T follicular helper cell (primary cell): ENCODE measurements around the gene ART3.
"Not testable (repeated sequence)": the region's sequence is repeated elsewhere in the genome, so short reads cannot be mapped to it uniquely, and the experiment has no call there.

ENCODE experiments used
- DNase-seq: peaks from one replicate; pipeline ENCODE4 v3.0.0-alpha.2; 2020; ENCODE audit warnings: low read depth
- total RNA-seq, 2 experiments: gene quantifications; one replicate each; lab custom pipeline; 2026; lab: John Stamatoyannopoulos, UW

The ART3 gene
- total RNA-seq = 0 to 2.4 reads per million in 2 experiments

GRCh38 chr4:76074468-76074867, at the start of gene ART3:
TSS of gene ART3 (plus strand) at chr4:76074709. CDS start at chr4:76075890, 1,181 bp downstream.
- no peak for DNase-seq

DNA sequence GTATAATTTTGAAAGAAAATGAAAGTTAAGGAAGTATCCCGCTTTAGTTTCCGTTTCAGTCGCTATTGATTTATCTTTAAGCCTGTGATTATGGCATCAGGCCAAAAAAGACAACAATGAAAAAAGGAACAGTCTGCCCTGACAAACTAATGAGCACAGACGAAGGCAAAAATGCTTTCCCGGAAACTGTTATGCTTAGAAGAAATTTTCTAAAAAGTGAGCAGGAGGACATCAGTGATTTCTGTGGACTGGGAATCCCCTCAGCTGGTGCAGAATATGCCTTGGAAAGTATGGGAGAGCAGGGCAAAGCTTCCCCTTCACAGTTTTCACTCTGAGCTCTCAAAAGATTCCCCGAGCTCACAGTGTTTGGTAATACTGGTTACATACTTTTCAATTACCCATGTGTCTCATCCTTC, 46.2 kb upstream of the ART3 start:
- DNase-seq = no peak

DNA sequence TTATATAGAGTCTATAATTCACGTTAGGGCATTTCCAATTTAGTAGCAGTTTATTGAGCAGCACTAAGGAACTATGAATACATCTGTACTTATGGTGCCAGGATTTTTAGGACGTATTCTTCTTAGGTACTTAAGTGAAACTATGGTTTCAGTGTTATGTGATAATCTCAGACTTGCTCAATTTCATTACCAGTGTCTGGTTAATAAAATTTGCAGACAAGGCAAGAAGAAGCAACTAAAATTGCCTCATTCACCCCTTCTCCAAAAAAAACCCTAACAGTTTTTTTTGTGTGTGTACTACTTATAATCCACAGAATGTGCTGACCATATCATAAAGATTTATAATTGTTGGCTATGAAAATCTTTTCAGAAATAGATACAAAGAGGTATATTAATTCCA, 45.2 kb upstream of the ART3 start:
- no peak for DNase-seq

GRCh38 chr4:76035141-76035540, 39.4 kb upstream of the ART3 start:
- no peak for DNase-seq

DNA sequence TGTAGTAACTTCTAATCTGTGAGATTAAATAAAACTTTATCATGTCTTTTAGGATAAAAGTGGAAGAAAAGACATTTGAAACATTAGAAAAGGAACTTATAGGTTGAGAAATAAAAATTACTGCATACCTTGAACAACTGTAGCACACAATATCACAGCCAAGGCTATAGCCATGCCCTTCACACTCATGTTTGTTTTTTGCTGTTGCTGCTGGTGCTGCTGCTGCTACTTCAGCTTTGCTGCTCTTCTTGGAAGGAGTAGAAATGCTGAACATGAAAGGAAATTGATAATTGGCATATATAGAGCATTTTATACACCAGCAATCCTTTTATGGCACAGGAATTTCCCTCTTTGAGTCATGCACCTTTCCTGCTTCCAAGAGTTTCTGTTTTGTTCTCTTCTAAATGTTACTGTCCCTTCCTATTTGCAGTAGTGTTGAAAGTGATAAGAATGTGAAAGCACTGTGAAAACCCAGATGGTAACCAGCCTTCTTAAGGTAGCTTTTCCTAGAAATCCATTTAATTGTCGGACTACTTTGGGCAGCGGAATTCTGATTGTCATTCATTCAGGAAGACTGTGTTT, 38.6 kb upstream of the ART3 start, which contains the start of gene CXCL11:
Gene CXCL11 (minus strand): TSS at position 272 of the 582 bp plus-strand sequence. CDS start 83 bp downstream, at position 189.
- no peak for DNase-seq

DNA sequence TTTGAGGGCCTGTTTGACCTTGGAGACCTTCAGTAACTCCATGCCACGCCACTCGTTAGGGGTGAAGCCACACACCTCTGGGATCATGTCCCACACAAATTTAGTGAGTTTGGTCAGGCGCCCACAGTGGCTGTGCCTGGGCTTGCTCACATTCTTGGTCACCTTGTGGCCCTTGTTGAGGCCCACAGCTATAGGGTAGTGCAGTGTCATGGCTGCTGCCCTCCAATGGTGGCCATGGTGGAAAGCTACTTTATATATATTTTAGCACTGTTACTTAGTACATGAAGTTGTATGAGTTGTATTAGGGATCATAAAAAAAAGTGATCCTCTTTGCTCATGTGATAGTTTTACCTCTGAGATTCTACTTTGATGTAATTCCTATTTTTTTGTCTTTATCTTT, 37.7 kb upstream of the ART3 start:
- no peak for DNase-seq

GRCh38 chr4:76042241-76042998, 32.1 kb upstream of the ART3 start:
- DNase-seq = not testable (repeated sequence)

DNA sequence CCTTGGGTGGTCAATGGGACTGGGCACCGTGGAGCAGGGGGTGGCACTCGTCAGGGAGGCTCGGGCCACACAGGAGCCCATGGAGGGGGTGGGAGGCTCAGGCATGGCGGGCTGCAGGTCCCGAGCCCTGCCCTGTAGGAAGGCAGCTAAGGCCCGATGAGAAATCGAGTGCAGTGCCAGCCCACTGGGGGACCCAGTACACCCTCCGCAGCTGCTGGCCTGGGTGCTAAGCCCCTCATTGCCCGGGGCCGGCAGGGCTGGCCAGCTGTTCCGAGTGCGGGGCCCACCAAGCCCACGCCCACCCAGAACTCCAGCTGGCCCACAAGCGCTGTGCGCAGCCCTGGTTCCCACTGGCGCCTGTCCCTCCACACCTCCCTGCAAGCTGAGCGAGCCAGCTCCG, 31.2 kb upstream of the ART3 start:
- not testable (repeated sequence) for DNase-seq

GRCh38 chr4:76044686-76045085, 29.8 kb upstream of the ART3 start:
- DNase-seq = not testable (repeated sequence)

DNA sequence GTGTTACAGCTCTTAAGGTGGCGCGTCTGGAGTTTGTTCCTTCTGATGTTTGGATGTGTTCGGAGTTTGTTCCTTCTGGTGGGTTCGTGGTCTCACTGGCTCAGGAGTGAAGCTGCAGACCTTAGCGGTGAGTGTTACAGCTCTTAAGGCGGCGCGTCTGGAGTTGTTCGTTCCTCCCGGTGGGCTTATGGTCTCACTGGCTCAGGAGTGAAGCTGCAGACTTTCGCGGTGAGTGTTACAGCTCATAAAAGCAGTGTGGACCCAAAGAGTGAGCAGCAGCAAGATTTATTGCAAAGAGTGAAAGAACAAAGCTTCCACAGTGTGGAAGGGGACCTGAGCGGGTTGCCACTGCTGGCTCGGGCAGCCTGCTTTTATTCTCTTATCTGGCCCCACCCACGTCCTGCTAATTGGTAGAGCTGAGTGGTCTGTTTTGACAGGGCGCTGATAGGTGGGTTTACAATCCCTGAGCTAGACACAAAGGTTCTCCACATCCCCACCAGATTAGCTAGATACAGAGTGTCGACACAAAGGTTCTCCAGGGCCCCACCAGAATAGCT, 24.6 kb upstream of the ART3 start:
- not testable (repeated sequence) for DNase-seq

DNA sequence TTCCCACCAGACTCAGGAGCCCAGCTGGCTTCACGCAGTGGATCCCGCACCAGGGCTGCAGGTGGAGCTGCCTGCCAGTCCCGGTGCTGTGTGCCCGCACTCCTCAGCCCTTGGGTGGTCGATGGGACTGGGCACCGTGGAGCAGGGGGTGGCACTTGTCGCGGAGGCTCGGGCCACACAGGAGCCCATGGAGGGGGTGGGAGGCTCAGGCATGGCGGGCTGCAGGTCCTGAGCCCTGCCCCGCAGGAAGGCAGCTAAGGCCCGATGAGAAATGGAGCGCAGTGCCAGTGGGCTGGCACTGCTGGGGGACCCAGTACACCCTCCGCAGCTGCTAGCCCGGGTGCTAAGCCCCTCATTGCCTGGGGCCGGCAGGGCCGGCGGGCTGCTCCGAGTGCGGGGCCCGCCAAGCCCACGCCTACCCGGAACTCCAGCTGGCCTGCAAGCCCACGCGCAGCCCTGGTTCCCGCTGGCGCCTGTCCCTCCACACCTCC, 23.9 kb upstream of the ART3 start:
- not testable (repeated sequence) for DNase-seq

DNA sequence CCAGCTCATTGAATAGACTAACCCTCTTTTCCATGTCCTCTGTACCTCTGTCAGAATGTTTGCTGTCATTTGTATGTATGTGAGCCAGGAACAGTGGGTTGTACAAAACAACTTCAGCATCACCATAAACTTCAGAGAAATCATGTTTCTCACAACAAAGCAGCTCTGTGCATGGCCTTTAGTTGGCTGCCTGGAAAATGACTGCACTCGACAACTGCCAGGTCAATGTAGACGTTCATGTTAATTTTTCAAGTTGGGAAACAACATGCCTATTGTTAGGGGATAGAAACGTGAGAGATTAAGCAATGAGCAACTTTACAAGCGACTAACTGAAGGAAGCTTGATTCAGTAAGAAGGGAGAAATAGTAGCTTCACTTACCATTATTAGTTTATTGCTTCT, 20.8 kb upstream of the ART3 start:
- DNase-seq = no peak

DNA sequence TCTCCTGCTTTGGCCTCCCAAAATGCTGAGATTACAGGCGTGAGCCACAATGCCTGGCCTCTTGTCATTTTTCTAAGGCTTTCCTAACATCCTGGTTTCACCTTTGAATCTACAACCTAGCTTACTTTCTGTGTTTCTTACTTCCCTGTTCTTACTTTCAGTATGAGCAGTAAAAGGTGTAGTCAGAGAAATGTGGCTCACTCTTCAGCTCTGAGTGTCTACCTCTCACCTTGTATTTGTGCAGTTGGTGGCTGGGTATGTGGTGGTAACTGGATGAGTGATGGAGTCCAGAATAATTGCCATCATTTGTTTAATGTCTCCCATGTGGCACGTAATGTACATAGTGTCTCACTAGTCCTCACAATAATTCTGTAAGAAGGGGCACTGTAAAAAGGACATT, 19.5 kb upstream of the ART3 start:
- DNase-seq = no peak

GRCh38 chr4:76055421-76055820, 19.1 kb upstream of the ART3 start:
- no peak for DNase-seq

GRCh38 chr4:76058302-76058701, 16.2 kb upstream of the ART3 start:
- no peak for DNase-seq

DNA sequence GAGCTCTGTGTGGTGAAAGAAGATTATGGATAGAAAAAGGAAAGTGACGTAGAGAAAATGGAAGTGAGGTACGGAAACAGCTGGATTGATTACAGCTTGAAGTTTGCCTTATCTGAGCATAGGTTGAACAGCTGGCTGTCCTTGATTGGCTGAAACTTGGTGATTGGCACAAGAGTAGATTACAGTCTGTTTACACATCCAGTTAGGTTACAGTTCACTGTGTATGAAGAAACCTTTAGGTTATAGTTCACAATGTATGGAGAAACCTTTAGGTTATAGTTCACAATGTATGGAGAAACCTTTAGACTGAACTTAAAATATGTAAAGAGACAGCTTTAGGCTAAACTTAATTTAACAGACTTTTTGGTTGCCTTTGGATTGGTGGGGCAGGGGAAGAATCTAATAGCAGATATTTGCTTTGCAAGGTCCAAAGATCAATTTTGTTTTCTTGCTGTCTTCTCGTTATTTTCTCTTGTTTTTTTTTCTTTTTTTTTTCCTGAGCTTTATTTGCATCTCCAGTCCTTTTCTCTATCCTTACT, 15.6 kb upstream of the ART3 start:
- no peak for DNase-seq

DNA sequence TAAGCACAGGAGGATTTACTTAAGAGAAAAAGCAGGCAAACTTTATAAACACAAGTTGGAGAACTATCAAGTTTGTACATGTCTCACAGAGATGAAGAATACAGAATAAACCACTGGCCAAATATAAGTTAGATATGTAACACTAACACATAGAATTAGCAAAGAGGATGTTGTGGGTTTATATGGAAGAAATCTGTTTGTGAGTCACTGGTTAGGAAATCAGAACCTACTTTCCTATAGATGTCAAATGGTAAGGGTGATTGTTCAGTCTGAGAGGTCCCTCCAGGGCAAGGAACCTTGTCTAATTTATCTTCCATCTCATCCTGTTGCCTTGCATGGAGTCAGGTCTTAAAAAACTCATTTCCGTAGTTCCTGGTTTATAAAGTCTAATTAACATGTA, 14.8 kb upstream of the ART3 start:
- no peak for DNase-seq

DNA sequence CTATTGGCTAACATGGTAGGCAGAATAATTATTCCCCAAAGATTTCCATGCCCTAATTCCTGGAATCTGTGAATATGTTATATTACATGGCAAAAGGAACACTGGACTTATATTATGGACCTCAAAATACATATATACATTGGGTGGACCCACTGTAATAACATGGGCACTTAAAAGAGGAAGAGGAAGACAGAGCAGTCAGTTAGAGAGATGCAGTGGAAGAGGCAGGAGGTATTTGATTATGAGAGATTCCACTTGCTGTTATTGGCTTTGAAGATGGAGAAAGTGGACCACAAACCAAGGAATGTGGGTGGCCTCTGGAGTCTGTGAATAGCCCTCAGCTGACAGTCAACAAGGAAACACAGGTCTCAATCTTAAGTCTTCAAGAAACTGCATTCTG, 14.0 kb upstream of the ART3 start:
- DNase-seq = no peak

DNA sequence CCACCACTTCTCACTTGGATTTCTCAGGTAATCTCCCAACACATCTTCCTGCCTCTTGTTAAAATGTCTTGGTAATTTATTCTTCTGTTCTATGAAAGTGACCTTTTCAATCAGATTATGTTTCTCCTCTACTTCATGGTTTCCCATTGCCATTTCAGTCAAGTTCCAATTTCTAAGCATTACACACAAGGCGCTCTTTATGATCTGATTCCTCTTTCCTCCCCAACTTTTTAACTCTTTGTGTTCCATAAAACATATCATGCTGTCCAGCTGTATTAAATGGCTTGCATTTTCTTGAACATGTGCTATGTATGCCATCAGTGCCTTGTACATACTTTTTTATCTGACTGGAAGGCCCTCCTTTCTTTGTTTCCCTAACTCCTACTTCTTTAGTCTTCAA, 13.1 kb upstream of the ART3 start:
- no peak for DNase-seq

DNA sequence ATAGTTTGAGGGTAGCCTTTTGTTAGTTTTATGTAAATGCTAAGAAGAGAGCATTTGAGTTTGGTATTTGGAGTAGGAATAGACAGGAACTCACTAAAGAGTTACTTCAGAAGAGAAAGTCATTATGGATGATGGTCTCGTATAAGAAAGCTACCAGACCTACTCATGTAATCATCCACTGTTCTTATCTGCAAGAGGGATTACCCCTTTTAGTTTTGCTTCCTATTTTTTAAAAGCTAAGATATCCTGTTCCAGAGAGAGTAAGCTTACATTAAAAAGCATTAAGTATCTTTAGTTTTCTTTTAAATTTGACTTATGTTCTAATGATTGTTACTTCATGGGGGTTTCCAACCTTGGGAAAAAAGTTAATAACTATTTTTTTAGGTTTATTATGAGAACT, 12.5 kb upstream of the ART3 start:
- no peak for DNase-seq

- no peak for DNase-seq
These were observed 8.0 kb upstream of the ART3 start for GRCh38 chr4:76066546-76066945.

- peak; percentile 56 for DNase-seq
These were observed 6.7 kb upstream of the ART3 start for GRCh38 chr4:76067652-76068286.
